Cardiac muscle cell (in vitro differentiated cells and primary cell): ENCODE data around the gene PDK2. TPM values are rescaled to one million over a fixed set of nuclear protein-coding genes. Genes with fewer than 3 reads are reported as not detected.
A peak's percentile ranks its signal among the peaks of the same experiment; 100 is the strongest.

Source experiments
- DNase-seq, 2 donors: peaks; one replicate each; pipeline versions ENCODE4 v3.0.0 to v3.0.0-alpha.2; 2010 to 2017; ENCODE audit warnings: low read depth in 1 of 2, low spot score in 1 of 2
- H3K27ac ChIP-seq: fragments of 200-600 bp; sonication (generic); 2 replicates; pipeline ENCODE4 v1.5.1; 2016
- H3K27me3 ChIP-seq: fragments of 200-600 bp; sonication (generic); 2 replicates; pipeline ENCODE4 v1.6.0; 2016; ENCODE audit warnings: control low read depth
- H3K36me3 ChIP-seq: fragments of 200-600 bp; sonication (generic); 2 replicates; pipeline ENCODE4 v1.5.1; 2016; ENCODE audit warnings: control low read depth
- H3K4me1 ChIP-seq: fragments of 200-600 bp; sonication (generic); 2 replicates; pipeline ENCODE4 v1.8.1; 2017; ENCODE audit warnings: low read depth, mild to moderate bottlenecking, mixed run types
- H3K4me3 ChIP-seq: fragments of 200-600 bp; sonication (generic); 2 replicates; pipeline ENCODE4 v1.5.1; 2016; ENCODE audit warnings: mild to moderate bottlenecking
- H3K9me3 ChIP-seq: fragments of 200-600 bp; sonication (generic); 2 replicates; pipeline ENCODE4 v1.5.1; 2017; ENCODE audit warnings: low read depth, mild to moderate bottlenecking, control low read depth
- polyA plus RNA-seq: library from polyadenylated mRNA; unstranded; fragments of >200 nt; fragmentation: Nextera tagmentation; extraction: Ambion mirVana; gene quantifications from 2 replicates; pipeline ENCODE4 v1.2.1, GENCODE V29; 2016
- total RNA-seq: library from RNA; depleted of rRNA; stranded (reverse); fragments of >200 nt; gene quantifications from 2 replicates; pipeline ENCODE4 v1.2.3, GENCODE V29; 2016
- TF ChIP-seq, protein P1 (sequence below): IDR thresholded peaks from 2 replicates; pipeline ENCODE4 v1.5.1; 2012; ENCODE audit warnings: low read depth, mild to moderate bottlenecking, low read length

The PDK2 gene
- total and polyA plus RNA-seq, 2 experiments from 2014 or later = 88.5 to 146 TPM

- Histone ChIP-seq H3K4me3 (no peak overlapping the region), H3K27me3 (no peaks in the 10 kb centered on the region), H3K4me1 (peaks cover 6% of the 10 kb centered on the region), H3K27ac (no peak overlapping the region), H3K36me3 (peaks cover 7% of the 10 kb centered on the region), H3K9me3 (no peaks in the 10 kb centered on the region)
- no peak for DNase-seq
- TF ChIP-seq, protein P1, sequence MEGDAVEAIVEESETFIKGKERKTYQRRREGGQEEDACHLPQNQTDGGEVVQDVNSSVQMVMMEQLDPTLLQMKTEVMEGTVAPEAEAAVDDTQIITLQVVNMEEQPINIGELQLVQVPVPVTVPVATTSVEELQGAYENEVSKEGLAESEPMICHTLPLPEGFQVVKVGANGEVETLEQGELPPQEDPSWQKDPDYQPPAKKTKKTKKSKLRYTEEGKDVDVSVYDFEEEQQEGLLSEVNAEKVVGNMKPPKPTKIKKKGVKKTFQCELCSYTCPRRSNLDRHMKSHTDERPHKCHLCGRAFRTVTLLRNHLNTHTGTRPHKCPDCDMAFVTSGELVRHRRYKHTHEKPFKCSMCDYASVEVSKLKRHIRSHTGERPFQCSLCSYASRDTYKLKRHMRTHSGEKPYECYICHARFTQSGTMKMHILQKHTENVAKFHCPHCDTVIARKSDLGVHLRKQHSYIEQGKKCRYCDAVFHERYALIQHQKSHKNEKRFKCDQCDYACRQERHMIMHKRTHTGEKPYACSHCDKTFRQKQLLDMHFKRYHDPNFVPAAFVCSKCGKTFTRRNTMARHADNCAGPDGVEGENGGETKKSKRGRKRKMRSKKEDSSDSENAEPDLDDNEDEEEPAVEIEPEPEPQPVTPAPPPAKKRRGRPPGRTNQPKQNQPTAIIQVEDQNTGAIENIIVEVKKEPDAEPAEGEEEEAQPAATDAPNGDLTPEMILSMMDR = no peak
Observed at GRCh38 chr17:50070908-50071680, 24.1 kb upstream of the PDK2 start.

- H3K4me1 ChIP-seq = peaks cover 6% of the 10 kb centered on the region
- TF ChIP-seq, protein P1 = no peak
- H3K27ac ChIP-seq = no peak overlapping the region
- no peaks in the 10 kb centered on the region for H3K9me3 ChIP-seq
- no peaks in the 10 kb centered on the region for H3K27me3 ChIP-seq
- H3K4me3 ChIP-seq = no peak overlapping the region
- DNase-seq = no peak
- H3K36me3 ChIP-seq = peaks cover 7% of the 10 kb centered on the region
Observed at GRCh38 chr17:50071692-50072091, 23.5 kb upstream of the PDK2 start.

DNA sequence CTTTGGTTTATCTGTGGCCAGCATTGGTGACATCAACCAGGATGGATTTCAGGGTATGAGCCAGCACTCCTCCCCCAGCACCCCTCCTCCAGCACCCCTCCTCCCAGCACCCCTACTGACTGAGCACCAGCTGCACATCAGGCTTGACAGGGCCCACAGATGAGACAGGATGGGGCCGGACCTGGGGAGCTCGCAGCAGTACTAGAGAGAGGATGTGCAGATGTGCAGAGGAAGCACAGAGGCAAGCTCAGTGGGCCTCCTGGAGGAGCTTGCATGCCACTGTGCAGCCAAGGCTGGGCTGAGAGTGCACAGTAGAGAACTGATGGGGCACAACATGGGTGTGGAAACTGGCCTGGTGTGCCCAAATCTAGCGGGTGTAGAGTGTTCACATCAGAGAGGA, 23.0 kb upstream of the PDK2 start:
- DNase-seq = no peak
- TF ChIP-seq, protein P1 = no peak
- Histone ChIP-seq H3K36me3 (peaks cover 7% of the 10 kb centered on the region), H3K4me1 (peaks cover 6% of the 10 kb centered on the region), H3K4me3 (no peak overlapping the region), H3K27me3 (no peaks in the 10 kb centered on the region), H3K27ac (no peak overlapping the region), H3K9me3 (no peaks in the 10 kb centered on the region)

DNA sequence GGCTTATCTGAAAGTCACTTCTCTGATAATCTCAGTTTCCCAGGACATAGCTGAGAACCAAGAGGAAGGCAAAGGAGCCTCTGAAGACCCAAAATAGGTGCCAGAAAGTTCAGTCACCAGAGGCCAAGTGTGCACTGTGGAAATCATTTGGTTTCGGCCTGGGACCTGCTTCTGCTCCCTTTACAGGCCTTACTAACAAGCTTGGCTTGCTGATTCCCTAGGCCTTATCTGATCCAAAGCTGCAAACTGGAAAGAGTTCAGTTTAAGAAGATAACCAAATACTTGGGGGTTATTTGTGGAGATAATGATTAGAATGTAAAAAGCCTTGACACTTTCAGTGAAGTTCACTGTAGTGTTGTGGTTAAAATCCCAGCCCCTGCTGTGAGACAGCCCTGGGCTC, 22.2 kb upstream of the PDK2 start:
- TF ChIP-seq, protein P1 = no peak
- Histone ChIP-seq H3K27ac (peak overlapping the region; percentile 71), H3K9me3 (no peaks in the 10 kb centered on the region), H3K27me3 (no peaks in the 10 kb centered on the region), H3K4me1 (peaks cover 6% of the 10 kb centered on the region), H3K4me3 (no peak overlapping the region), H3K36me3 (peaks cover 7% of the 10 kb centered on the region)
- DNase-seq = peak in 1 of 2 donors; percentile 46

DNA sequence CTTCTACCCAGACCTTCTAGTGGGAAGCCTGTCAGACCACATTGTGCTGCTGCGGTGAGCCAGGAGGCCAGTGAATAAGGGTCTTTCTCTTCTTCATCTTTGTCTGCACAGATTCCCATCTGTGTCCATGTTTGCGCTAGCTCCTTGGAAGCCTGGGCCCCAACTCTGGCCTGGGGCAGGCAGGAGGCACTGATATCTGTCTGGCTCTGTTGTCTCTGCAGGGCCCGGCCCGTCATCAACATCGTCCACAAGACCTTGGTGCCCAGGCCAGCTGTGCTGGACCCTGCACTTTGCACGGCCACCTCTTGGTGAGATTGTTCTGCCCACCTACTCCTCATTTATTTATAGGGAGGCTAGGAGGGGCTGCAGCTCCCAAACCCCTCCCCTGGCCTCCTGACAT, 20.9 kb upstream of the PDK2 start:
- Histone ChIP-seq H3K9me3 (no peaks in the 10 kb centered on the region), H3K4me3 (no peak overlapping the region), H3K36me3 (peaks cover 9% of the 10 kb centered on the region), H3K4me1 (peaks cover 6% of the 10 kb centered on the region), H3K27ac (no peak overlapping the region), H3K27me3 (no peaks in the 10 kb centered on the region)
- TF ChIP-seq, protein P1 = no peak
- DNase-seq = no peak
